Renal cortex interstitium (tissue), 3 donors: ENCODE measurements around the gene UPF3A. TPM values are rescaled to one million over a fixed set of nuclear protein-coding genes. Genes with fewer than 3 reads are reported as not detected.

Source experiments
- polyA plus RNA-seq, 3 donors: library from polyadenylated mRNA; unstranded; fragments of 120-200 nt; gene quantifications; one replicate each; pipeline ENCODE4 v1.2.1, GENCODE V29; 2013; ENCODE audit not compliant: insufficient read length in 3 of 3

Gene UPF3A
- polyA plus RNA-seq, 3 donors = 110 to 178 (median 122) TPM

Other genes starting within 250 kb of the UPF3A start
- gene RASA3, start 149.0 kb upstream of the UPF3A start, polyA plus RNA-seq = 10 to 100 TPM; 11.0 to 14.2 (median 12.5) TPM
- gene CFAP97D2, start 102.3 kb upstream of the UPF3A start, polyA plus RNA-seq = not detected
- 100 to 1,000 TPM; 105 to 131 (median 130) TPM for gene CDC16, start 46.7 kb upstream of the UPF3A start, polyA plus RNA-seq
- gene CHAMP1, start 32.9 kb downstream of the UPF3A start, polyA plus RNA-seq = 10 to 100 TPM; 27.7 to 39.5 (median 34.1) TPM